HG03378 (cell line): ENCODE results near the gene CACNA1G.

ENCODE experiments used
- ATAC-seq: cut with Tn5 transposase; IDR thresholded peaks from one replicate; pipeline ENCODE4 v1.9.1; 2021; ENCODE audit warnings: mild to moderate bottlenecking, moderate library complexity; ENCODE audit not compliant: unreplicated experiment

The CACNA1G gene

DNA sequence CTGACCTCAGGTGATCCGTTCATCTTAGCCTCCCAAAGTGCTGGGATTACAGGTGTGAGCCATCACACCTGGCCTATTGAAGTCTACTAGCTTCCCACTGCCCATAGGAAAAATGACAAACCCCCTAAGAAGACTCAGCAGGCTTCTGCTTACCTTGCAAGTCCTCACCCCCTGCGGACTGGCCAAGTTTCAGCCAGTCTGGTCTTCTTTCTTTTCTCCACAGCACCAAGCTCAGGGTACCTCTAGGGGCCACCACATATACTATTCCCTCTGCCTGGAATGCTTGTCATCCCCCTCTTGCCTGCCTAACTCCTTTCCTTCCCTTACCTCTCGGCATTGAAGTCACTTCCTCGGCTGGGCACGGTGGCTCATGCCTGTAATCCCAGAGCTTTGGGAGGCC, 105.3 kb downstream of the CACNA1G start:
- no peak for ATAC-seq

DNA sequence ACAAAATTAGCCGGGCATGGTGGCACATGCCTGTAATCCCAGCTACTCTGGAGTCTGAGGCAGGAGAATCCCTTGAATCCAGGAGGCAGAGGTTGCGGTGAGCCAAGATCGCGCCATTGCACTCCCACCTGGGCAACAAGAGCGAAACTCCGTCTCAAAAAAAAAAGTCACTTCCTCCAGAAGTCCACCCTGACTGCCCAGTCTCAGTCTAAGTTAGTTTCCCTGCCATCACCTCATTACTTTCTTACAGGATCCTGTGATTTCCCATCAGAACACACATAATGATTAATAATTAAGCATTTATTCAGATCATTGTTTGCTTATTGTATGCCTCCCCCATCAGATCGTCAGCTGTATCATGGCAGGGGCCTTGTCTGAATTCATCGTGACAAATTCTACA, 105.8 kb downstream of the CACNA1G start:
- ATAC-seq, result no peak

DNA sequence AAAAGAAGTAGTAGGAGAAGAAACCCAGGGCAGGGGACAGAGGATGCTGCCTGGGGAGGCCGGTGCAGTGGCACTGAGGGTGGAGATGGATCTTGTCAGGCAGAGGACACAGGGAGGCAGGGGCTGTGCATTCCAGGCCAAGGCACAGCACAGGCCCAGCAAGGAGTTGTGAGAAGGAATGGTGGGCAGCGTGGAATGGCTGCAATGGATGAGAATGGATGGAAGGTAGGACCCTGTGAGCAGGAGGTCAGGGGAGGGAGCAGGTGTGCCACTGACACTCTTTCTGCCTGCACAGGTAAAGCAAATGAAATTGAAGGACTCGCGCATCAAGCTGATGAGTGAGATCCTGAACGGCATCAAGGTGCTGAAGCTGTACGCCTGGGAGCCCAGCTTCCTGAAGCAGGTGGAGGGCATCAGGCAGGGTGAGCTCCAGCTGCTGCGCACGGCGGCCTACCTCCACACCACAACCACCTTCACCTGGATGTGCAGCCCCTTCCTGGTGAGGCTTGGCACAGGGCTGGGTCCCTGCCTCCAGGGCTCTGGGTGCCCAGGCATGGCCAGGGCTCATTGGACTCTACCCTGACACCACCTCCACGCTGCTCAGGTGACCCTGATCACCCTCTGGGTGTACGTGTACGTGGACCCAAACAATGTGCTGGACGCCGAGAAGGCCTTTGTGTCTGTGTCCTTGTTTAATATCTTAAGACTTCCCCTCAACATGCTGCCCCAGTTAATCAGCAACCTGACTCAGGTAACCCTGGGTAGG, 106.9 kb downstream of the CACNA1G start:
- ATAC-seq, result no peak

DNA sequence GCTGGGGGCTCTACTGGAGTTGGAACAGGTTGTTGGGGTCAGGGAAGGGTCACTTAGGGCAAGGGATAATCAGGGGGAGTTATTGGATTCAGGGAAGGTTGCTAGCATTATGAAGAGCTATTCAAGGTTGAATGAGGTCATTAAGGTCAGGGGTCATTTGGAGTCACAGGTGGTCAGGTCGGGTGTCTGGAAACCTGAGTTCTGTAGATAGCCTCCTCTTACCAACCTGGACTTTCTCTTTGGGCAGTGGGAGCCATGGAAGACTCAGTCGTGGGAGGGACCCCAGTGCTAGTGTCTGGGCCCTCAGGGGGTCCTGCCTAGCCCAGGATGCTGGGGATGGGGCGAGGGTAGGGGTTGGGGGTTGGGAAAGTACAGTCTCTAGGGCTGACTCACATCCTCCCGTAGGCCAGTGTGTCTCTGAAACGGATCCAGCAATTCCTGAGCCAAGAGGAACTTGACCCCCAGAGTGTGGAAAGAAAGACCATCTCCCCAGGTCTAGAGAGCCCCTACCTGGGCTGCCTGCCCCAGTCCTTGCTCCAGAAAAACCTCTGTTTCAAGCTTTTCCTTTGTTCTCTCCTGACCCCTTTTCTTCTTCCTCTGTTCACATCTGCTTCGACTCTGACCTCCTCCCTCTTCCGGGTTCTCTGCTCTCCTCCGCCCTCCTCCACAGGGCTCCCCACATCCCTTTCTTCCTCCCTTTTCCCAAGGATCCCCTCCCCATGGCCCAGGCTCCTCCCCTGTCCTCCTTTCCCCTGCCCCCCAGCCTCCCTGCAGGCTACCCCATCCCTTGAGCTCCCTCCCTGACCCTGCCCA, 107.7 kb downstream of the CACNA1G start:
- ATAC-seq, result no peak

DNA sequence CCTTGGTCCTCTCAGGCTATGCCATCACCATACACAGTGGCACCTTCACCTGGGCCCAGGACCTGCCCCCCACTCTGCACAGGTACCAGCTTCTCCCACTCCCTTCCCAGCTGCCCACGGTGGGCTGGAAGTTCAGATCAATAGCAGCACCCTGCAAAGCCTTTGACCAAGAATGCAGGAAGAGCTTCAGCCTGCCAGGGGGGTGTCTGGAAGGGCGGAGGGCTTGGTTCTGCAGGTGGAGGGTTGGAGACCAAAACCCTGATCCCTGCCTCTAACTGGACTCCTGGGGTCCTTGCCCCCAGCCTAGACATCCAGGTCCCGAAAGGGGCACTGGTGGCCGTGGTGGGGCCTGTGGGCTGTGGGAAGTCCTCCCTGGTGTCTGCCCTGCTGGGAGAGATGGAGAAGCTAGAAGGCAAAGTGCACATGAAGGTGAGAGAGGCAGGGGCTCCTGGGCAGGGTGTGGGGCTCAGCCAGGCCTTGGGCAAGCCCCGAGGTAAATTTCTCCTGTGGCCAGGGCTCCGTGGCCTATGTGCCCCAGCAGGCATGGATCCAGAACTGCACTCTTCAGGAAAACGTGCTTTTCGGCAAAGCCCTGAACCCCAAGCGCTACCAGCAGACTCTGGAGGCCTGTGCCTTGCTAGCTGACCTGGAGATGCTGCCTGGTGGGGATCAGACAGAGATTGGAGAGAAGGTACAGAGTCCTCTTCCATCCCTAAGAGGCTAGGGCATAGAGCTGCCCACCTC, 108.5 kb downstream of the CACNA1G start:
- no peak for ATAC-seq

DNA sequence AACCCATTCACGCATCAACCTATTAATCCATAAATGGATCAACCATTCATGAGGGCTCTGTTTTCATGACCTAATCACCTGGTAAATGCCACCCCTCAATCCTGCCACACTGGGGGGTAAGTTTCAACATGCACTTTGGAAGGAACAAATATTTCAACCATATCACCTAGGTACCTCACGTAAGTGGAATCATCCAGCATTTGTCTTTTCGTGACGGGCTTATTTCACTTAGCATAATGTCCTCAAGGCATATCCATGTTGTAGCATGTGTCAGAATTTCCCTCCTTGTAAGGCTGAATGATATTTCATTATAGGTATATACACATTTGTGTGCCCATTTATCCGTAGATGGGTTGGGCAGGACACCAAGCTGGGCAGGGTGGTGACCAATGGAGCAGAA, 111.6 kb downstream of the CACNA1G start:
- no peak for ATAC-seq

DNA sequence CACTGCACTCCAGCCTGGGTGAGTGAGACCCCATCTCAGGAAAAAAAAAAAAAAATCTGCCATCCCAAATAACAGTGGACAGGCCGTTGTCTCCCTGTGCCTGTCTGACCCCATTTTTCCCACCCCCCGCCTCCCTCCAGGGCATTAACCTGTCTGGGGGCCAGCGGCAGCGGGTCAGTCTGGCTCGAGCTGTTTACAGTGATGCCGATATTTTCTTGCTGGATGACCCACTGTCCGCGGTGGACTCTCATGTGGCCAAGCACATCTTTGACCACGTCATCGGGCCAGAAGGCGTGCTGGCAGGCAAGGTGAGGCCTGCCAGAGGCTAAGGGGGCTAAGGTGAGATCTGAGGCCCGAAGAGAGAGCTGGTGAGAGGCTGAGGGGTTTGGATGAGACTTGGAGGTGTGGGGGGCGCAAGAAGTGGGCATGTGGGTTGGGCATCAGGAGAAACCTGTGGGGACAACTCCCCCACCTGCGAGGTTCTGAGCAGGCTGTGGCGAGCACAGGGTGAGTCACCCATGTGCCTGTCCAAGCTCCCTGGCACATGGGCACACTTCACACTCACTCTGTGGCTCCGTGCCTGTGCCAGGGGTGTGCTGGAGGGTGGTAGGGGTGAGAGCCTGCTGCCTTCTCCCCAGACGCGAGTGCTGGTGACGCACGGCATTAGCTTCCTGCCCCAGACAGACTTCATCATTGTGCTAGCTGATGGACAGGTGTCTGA, 112.5 kb downstream of the CACNA1G start:
- ATAC-seq, result no peak

DNA sequence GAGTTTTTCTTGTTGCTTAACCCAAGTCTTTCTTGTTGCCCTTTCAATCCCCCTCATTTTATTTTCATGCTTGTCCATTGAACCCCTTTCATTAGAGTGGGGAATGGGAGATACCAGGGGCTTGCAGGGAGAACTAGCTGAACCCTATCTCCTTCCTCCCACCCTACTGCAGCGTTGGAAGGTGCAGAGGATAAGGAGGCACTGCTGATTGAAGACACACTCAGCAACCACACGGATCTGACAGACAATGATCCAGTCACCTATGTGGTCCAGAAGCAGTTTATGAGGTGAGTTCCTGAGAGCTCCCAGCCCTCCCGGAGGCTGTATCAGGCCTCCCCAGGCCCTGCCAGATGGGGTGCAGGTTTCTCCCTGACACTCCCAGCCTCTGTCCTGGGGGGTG, 114.7 kb downstream of the CACNA1G start:
- ATAC-seq, result no peak

DNA sequence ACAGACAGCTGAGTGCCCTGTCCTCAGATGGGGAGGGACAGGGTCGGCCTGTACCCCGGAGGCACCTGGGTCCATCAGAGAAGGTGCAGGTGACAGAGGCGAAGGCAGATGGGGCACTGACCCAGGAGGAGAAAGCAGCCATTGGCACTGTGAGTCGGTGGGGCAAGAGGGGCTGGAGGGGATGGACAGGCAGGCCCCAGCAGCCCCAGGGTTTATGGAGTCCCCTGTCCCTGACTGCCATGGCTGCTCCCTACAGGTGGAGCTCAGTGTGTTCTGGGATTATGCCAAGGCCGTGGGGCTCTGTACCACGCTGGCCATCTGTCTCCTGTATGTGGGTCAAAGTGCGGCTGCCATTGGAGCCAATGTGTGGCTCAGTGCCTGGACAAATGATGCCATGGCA, 115.1 kb downstream of the CACNA1G start:
- no peak for ATAC-seq

DNA sequence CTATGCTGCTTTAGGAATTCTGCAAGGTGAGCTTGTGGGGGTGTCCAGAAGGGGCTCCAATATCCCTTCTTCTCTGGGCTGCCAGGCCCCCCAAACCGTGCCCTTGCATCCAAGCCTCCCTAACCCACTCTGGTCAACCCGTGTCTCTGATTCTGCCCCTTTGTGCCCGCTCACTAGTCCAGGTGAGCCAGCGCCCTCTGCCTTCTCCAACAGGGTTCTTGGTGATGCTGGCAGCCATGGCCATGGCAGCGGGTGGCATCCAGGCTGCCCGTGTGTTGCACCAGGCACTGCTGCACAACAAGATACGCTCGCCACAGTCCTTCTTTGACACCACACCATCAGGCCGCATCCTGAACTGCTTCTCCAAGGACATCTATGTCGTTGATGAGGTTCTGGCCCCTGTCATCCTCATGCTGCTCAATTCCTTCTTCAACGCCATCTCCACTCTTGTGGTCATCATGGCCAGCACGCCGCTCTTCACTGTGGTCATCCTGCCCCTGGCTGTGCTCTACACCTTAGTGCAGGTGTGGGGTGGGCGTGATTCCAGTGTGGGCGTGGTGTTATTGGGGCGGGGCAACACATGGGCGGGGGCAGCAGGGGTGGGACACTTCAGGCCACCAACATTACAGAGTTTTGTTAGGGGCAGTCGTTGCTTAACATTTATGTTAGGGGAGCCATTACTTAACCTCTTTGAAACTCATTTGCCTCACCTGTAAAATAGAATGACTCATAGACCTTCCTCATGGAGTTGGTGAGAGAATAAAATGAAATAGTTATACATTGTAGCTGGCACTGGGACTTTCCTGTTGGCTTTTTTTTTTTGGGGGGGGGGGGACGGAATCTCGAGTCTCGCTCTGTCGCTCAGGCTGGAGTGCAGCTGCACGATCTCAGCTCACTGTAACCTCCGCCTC, 115.8 kb downstream of the CACNA1G start:
- ATAC-seq, result no peak
